ENCODE measurements around the gene NET1. TPM values are rescaled to one million over a fixed set of nuclear protein-coding genes. Genes with fewer than 3 reads are reported as not detected.

The NET1 gene
- total and polyA plus RNA-seq, 8 donors, result 50.2 to 246 (median 84.6) TPM

GRCh38 chr10:5465976-5466450 is 53.7 kb downstream of the NET1 start:
- Histone ChIP-seq H3K27me3 (no peaks in the 10 kb centered on the region), H3K9me3 (peaks cover 0 to 7% (median 2%) of the 10 kb centered on the region in 4 donors), H3K4me1 (peaks cover 17 to 49% (median 35%) of the 10 kb centered on the region in 4 donors), H3K4me3 (no peak overlapping the region), H3K27ac (peak overlapping the region; percentile 61 to 86 (median 84)), H3K36me3 (no peaks in the 10 kb centered on the region)
- WGBS, 5 donors, result 39 to 60% (median 45%) methylated on average over 11 to 12 of the region's 12 CpGs
- intact Hi-C loops (cut with DNase I; ENCODE audit: low total_unique reads), result no loop called here
- TF ChIP-seq EP300 (IDR thresholded peaks at IDR 0.05), result no peak
- no peak for TF ChIP-seq CTCF (IDR thresholded peaks at IDR 0.05)
- no peak for TF ChIP-seq POLR2A (IDR thresholded peaks at IDR 0.05)
- TF ChIP-seq POLR2AphosphoS5 (IDR thresholded peaks at IDR 0.05), result no peak
- no peak for DNase-seq

GRCh38 chr10:5466451-5467206 is 54.3 kb downstream of the NET1 start:
- H3K4me1 ChIP-seq, result peaks cover 17 to 44% (median 32%) of the 10 kb centered on the region in 4 donors

GRCh38 chr10:5467207-5467535 is 54.8 kb downstream of the NET1 start:
- Histone ChIP-seq H3K27ac (peak overlapping the region; percentile 53 to 86 (median 84)), H3K36me3 (no peaks in the 10 kb centered on the region), H3K9me3 (peaks cover 0 to 7% (median 2%) of the 10 kb centered on the region in 4 donors), H3K4me3 (no peak overlapping the region), H3K4me1 (peaks cover 17 to 39% (median 27%) of the 10 kb centered on the region in 4 donors), H3K27me3 (no peaks in the 10 kb centered on the region)
- 59 to 69% (median 67%) methylated on average over 8 of the region's 8 CpGs for WGBS, 5 donors
- TF ChIP-seq EP300 (IDR thresholded peaks at IDR 0.05) (no peak), POLR2AphosphoS5 (IDR thresholded peaks at IDR 0.05) (no peak), POLR2A (IDR thresholded peaks at IDR 0.05) (no peak), CTCF (IDR thresholded peaks at IDR 0.05) (no peak)
- peak in 1 of 2 donors; percentile 74 for DNase-seq
- intact Hi-C loops (cut with DNase I; ENCODE audit: low total_unique reads), result no loop called here

More at GRCh38 chr10:5466451-5467206, 54.3 kb downstream of the NET1 start:
- peak; percentile 87 to 96 for DNase-seq
- Histone ChIP-seq H3K36me3 (no peaks in the 10 kb centered on the region), H3K27me3 (no peaks in the 10 kb centered on the region), H3K9me3 (peaks cover 0 to 7% (median 2%) of the 10 kb centered on the region in 4 donors), H3K27ac (peak overlapping the region; percentile 61 to 86 (median 84)), H3K4me3 (no peak overlapping the region)
- intact Hi-C loops (cut with DNase I; ENCODE audit: low total_unique reads), result no loop called here
- WGBS, 5 donors, result 33 to 55% (median 40%) methylated on average over 17 to 18 of the region's 18 CpGs
- TF ChIP-seq CTCF (IDR thresholded peaks at IDR 0.05), result no peak
- no peak for TF ChIP-seq EP300 (IDR thresholded peaks at IDR 0.05)
- peak in 2 of 3 donors; percentile 55 for TF ChIP-seq POLR2AphosphoS5 (IDR thresholded peaks at IDR 0.05)

DNA sequence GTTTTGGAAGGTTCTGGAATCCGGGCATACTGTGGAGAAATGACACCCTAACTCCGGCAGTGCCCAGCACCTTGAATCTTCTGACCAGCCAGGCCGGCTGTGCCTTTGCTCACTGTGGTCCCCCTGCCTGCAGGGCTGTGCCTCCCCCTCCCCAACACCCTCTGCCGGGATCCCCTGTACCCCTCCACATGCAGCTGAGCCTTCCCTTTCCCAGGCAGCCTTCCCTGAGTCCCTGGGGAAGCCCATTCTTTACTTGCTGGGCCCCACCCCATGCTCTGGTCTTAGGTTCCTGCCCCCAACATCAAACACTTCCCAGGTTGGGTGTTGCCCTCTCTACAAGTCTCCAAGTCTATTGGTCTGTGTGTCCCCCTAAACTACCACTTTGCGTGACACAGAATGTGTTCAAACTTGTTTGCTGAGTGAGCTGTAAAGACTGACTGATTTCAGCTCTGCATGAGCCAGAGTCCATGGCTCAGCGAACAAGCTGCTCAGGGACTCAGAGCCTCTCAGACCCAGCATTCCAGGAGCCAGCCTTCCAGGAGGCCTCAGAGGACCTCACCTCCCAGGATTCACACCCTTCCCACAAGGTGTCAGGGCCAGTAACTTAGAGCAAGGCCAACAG is 55.4 kb downstream of the NET1 start:
- intact Hi-C loops (cut with DNase I; ENCODE audit: low total_unique reads), result no loop called here
- DNase-seq, result peak in 1 of 2 donors; percentile 83
- Histone ChIP-seq H3K27ac (peak overlapping the region; percentile 30 to 86 (median 84)), H3K9me3 (peaks cover 0 to 7% (median 2%) of the 10 kb centered on the region in 4 donors), H3K36me3 (no peaks in the 10 kb centered on the region), H3K4me1 (peaks cover 17 to 33% (median 24%) of the 10 kb centered on the region in 4 donors), H3K27me3 (no peaks in the 10 kb centered on the region), H3K4me3 (no peak overlapping the region)
- TF ChIP-seq CTCF (IDR thresholded peaks at IDR 0.05) (no peak), POLR2A (IDR thresholded peaks at IDR 0.05) (no peak)
- 72 to 88% (median 80%) methylated on average over 6 of the region's 6 CpGs for WGBS, 5 donors

Measured in stomach (tissue), 9 donors.